Measurements from ENCODE around the gene CCDC40. TPM values are rescaled to one million over a fixed set of nuclear protein-coding genes. Genes with fewer than 3 reads are reported as not detected.
"Not testable (repeated sequence)": the region's sequence is repeated elsewhere in the genome, so short reads cannot be mapped to it uniquely, and the experiment has no call there.

The CCDC40 gene
- polyA plus RNA-seq, 10 donors: 2.7 to 8.6 (median 4.2) TPM

DNA sequence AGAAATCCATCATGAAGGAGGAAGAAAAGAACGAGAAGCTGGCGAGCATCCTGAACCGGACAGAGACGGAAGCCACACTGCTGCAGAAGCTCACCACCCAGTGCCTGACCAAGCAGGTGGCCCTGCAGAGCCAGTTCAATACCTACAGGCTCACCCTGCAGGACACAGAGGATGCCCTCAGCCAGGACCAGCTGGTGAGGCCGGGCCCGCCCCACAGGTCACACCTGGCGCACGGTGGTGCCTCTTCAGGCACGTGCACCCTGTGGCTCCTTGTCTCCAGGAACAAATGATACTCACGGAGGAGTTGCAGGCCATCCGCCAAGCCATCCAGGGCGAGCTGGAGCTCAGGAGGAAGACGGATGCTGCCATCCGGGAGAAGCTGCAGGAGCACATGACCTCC, 45.2 kb downstream of the CCDC40 start:
- no peak for DNase-seq

GRCh38 chr17:80082403-80083135, 46.1 kb downstream of the CCDC40 start:
- peak; percentile 55 to 84 (median 72) for DNase-seq

DNA sequence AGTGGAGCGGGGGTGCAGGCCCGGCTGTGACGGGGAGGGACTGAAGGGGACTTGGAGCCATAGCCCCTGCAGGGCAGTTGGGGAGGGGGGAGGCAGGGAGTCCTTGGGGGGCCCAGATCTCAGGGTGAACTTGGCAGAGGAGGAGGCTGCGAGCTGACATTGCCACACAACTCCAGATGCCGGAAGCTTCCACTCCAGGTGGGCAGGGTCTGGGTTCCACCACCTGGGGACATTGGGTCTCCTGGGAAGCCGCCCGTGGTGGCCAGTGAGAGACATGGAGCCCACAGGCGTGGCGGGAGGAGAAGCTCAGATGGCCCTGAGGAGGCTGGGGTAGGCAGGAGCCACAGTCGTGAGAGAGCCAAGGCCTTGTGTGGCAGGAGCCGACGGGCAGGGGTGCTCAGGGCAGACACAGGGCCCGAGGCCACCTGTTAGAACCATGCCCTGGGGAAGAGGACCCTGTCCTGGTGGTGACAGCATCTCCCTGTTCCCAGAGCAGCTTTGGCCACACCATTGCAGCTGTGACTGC, 46.8 kb downstream of the CCDC40 start:
- DNase-seq: no peak

- DNase-seq: no peak
Observed at GRCh38 chr17:80084773-80085172, 48.3 kb downstream of the CCDC40 start.

DNA sequence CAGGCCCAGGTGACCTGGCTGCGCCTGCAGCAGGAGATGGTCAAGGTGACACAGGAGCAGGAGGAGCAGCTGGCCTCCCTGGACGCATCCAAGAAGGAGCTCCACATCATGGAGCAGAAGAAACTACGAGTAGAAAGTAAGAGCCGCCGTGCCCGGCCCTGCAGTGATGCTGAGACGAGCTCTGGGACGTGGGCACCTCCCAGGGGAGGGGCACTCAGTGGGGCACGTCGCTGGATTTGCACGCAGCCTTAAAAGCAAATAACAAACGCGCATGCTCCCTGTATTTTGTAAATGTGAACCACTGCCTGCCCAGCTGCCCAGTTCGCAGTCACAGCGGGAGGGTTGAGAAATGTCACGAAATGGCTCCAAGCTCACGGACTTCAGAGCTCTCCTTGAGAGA, 49.6 kb downstream of the CCDC40 start:
- DNase-seq: no peak

DNA sequence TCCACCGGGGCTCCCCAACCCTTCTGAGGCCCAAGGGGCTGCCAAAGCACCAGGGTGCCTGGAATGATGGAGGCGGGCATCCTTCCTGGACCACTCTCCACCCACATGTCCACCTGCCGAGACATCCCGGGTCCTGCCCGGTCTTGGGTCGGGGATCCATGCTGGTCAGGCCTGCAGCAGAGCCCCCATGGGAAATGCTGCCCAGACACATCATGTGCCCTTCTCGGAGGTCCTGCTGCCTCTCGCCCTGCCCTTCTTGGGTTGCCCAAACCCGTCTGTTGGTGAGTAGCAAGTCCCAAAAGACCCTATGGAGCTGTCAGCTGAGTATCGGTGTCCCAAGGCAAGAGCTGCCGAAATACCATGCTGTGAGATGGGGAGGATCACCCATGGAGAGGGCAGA, 50.2 kb downstream of the CCDC40 start:
- no peak for DNase-seq

DNA sequence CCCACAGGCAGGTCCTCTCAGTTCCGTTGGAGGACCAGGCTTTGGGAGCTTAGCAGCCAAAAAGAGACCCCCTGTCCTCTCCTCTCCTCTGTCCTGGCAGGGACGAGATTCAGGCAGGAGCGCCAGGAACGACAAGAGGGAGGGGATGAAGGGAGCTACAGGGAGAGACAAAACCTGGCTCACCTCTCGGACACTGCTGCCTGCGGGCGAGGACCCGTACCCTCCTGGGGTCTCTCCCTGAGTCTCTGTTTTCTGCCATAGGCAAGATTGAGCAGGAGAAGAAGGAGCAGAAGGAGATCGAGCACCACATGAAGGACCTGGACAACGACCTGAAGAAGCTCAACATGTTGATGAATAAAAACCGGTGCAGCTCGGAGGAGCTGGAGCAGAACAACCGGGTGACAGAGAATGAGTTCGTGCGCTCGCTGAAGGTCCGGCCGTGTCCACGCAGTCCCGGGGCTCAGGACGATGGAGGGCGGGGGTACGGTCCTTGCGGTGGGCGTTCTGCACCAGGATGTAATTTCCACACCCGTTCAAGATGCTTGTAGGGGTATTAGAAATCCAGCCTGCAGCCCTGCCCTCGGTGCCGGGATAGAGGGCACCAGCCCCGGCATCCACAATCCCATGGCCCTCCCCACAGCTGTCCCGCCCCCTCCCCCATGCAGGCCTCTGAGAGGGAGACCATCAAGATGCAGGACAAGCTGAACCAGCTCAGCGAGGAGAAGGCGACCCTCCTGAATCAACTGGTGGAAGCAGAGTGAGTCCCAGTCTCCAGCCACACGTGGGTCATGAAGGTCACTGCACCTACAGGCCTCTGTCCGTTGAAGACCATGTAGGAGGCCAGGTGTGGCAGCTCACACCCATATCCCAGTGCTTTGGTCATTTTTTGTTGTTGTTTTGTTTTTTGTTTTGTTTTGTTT, 51.2 kb downstream of the CCDC40 start:
- no peak for DNase-seq

- no peak for DNase-seq
Observed at GRCh38 chr17:80089762-80090161, 53.3 kb downstream of the CCDC40 start.

GRCh38 chr17:80090164-80090563, 53.7 kb downstream of the CCDC40 start:
- not testable (repeated sequence) for DNase-seq

GRCh38 chr17:80091376-80091775, 54.9 kb downstream of the CCDC40 start:
- DNase-seq: no peak

- DNase-seq: no peak
Observed at GRCh38 chr17:80092959-80093358, 56.5 kb downstream of the CCDC40 start.

- no peak for DNase-seq
Observed at GRCh38 chr17:80095038-80095843, 58.8 kb downstream of the CCDC40 start.

GRCh38 chr17:80095844-80096475, 59.5 kb downstream of the CCDC40 start:
- no peak for DNase-seq

GRCh38 chr17:80096561-80097021, 60.1 kb downstream of the CCDC40 start:
- DNase-seq: peak in 1 of 3 donors; percentile 58

DNA sequence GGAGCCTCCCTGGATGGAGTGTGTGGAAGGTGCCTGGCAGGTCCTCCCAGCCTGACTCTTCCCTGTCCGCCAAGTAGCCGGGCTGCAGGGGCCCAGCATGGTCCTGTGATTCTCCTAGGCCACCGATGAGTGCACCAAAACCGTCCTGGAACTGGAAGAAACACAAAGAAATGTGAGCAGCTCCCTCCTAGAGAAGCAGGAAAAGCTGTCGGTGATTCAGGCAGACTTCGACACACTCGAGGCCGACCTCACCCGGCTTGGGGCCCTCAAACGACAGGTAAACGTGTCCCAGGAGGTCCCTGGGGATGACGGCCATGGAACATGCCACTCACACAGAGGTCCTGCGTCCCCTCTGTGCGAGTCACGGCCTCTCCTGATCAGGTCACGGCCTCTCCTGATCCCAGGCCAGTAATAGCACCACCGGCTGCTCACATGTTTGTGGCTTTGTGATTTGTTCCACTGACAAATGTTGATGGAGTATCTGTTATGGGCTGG, 60.7 kb downstream of the CCDC40 start:
- no peak for DNase-seq

DNA sequence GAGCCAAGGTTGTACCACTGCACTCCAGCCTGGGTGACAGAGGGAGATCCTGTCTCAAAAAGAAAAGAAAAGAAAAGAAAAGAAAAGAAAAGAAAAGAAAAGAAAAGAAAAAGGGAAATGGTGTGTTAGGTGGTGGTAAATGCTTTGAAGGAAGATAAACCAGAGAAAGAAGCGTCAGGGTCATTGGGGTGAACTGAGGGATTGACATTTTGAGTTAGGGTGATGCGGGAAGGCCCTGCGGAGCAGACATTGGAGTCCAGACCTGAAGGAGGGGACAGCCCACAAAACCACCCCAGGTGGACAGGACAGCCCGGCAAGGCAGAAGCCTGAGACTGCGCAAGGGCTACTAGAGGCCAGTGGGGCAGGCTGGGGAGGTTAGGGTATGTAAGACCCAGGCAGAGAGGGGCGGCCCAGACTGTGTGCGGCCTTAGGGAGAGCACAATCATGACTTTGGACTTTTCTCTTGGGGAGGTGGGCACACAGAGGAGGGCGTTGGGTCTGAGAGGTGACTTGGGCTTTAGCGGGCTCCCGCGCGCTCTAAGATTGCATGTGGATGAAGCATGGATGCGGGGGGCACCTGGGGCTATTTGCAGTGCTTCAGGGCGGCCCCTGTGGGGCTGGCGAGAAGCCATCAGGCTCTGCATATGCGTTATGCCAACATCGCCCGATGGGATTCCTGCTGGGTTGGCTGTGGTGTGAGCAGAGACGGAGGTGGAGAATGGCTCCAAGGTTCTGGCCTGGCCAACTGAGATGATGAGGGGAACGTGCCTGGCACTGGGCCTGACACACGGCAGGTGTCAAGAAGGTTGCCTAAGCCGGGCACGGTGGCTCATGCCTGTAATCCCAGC, 61.6 kb downstream of the CCDC40 start:
- no peak for DNase-seq

- no peak for DNase-seq
Observed at GRCh38 chr17:80099291-80100034, 63.0 kb downstream of the CCDC40 start.

DNA sequence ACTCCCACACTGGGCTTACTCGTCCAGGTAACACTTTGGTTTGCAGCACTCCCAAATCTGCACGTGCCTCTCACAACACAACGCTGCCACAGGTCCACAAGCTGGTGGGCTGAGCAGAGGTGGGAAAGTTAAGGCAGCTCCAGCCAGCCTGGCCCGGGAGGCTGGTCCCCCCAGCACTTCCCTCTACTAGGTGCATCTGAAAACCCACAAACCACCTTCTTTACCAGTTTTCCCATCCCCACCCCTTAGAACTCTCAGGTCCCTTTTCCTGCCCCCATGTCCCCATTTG, 63.5 kb downstream of the CCDC40 start:
- DNase-seq: no peak

All from muscle of back (tissue), 11 donors.